ENCODE measurements around the gene PPP3CB.
"Not testable (repeated sequence)": the region's sequence is repeated elsewhere in the genome, so short reads cannot be mapped to it uniquely, and the experiment has no call there.

Gene PPP3CB

GRCh38 chr10:73413528-73414229 is 82.1 kb downstream of the PPP3CB start, which contains the start of gene ANXA7:
Gene ANXA7, minus strand, starts transcription at chr10:73414058. Its CDS starts 13,202 bp downstream, at chr10:73400856.
- DNase-seq, result peak; percentile 98

- DNase-seq, result peak; percentile 60
These were observed 82.7 kb downstream of the PPP3CB start for GRCh38 chr10:73413108-73413527.

- no peak for DNase-seq
These were observed 84.9 kb downstream of the PPP3CB start for GRCh38 chr10:73410897-73411296.

GRCh38 chr10:73408978-73409521 is 86.8 kb downstream of the PPP3CB start:
- DNase-seq, result no peak

GRCh38 chr10:73408061-73408460 is 87.8 kb downstream of the PPP3CB start:
- DNase-seq, result no peak

GRCh38 chr10:73407495-73407894 is 88.3 kb downstream of the PPP3CB start:
- no peak for DNase-seq

GRCh38 chr10:73406846-73407245 is 89.0 kb downstream of the PPP3CB start:
- DNase-seq, result no peak

- DNase-seq, result no peak
These were observed 90.3 kb downstream of the PPP3CB start for GRCh38 chr10:73405556-73405955.

- DNase-seq, result no peak
These were observed 91.1 kb downstream of the PPP3CB start for GRCh38 chr10:73404690-73405089.

- DNase-seq, result no peak
These were observed 94.2 kb downstream of the PPP3CB start for GRCh38 chr10:73401636-73402035.

- DNase-seq, result no peak
These were observed 96.8 kb downstream of the PPP3CB start for GRCh38 chr10:73399063-73399462.

- no peak for DNase-seq
These were observed 97.8 kb downstream of the PPP3CB start for GRCh38 chr10:73398024-73398423.

GRCh38 chr10:73394325-73394724 is 101.5 kb downstream of the PPP3CB start:
- not testable (repeated sequence) for DNase-seq

- DNase-seq, result no peak
These were observed 107.6 kb downstream of the PPP3CB start for GRCh38 chr10:73388228-73388627.

GRCh38 chr10:73386583-73386982 is 109.2 kb downstream of the PPP3CB start:
- no peak for DNase-seq
